GM12801 (cell line): ENCODE data around the gene LIPI.

Experiments used
- TF ChIP-seq, protein P1 (sequence below): IDR thresholded peaks from one replicate; pipeline ENCODE4 v1.5.1; 2011; ENCODE audit warnings: control low read depth; ENCODE audit not compliant: insufficient read length; ENCODE audit errors: extremely low read depth

The LIPI gene

DNA sequence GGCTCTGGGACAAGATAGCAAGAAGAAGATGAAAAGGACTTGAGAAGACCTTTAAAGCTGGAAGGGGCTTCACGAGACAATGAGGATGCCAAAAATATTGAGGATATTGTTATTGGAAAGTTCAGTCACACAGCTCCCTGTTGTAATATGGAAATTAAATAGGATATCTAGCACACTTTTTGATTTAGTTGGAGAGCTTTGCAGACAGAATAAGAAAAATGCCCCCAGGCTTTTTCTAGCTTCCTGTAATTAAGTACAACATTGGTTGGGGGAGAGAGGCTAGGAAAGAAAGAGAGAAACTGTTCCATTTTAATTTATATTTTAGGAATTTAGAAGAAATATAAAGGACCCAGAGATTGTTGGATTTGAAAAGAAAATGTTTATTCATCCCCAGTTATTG lies 32.7 kb upstream of the LIPI start:
- TF ChIP-seq, protein P1, sequence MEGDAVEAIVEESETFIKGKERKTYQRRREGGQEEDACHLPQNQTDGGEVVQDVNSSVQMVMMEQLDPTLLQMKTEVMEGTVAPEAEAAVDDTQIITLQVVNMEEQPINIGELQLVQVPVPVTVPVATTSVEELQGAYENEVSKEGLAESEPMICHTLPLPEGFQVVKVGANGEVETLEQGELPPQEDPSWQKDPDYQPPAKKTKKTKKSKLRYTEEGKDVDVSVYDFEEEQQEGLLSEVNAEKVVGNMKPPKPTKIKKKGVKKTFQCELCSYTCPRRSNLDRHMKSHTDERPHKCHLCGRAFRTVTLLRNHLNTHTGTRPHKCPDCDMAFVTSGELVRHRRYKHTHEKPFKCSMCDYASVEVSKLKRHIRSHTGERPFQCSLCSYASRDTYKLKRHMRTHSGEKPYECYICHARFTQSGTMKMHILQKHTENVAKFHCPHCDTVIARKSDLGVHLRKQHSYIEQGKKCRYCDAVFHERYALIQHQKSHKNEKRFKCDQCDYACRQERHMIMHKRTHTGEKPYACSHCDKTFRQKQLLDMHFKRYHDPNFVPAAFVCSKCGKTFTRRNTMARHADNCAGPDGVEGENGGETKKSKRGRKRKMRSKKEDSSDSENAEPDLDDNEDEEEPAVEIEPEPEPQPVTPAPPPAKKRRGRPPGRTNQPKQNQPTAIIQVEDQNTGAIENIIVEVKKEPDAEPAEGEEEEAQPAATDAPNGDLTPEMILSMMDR, result no peak

DNA sequence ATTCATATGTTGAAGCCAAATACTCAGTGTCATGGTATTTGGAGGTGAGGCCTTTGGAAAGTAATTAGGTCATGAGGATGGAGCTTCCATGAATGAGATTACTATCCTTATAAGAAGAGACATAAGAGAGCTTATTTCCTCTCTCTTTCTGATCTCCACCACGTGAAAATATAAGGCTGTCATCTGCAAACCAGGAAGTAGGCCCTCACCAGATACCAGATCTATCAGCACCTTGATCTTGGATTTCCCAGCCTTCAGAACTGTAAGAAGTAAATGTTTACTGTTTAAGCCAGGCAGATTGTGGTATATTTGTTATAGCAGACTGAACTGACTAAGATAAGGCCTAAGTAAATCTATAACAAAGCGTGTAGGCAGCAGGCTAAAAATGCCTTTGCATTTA lies 30.5 kb upstream of the LIPI start:
- TF ChIP-seq, protein P1, result no peak

- TF ChIP-seq, protein P1, result no peak
Observed at GRCh38 chr21:14239281-14239680, 28.5 kb upstream of the LIPI start.

DNA sequence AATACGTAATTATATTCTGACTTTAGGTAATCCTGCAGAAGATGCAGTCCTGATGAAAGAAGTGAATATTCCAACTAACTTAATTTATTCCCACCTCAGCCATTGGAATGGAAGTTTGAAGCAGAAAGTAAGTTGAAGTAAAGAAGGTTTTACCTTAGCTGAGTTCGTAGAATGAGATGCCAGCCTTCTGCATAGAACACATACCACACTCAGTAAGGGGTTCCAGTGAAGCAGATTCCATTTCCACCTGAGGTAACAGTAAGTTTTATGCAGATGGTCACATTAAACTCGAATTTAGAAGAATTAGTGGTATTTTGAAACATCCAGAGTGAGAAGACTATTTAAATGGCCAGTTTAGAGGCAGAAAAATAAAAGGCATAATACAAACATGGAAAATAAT lies 25.4 kb upstream of the LIPI start:
- TF ChIP-seq, protein P1, result no peak

GRCh38 chr21:14235101-14235500 lies 24.3 kb upstream of the LIPI start:
- TF ChIP-seq, protein P1, result no peak

- TF ChIP-seq, protein P1, result no peak
Observed at GRCh38 chr21:14229399-14229798, 18.6 kb upstream of the LIPI start.

- TF ChIP-seq, protein P1, result no peak
Observed at GRCh38 chr21:14223365-14223764, 12.6 kb upstream of the LIPI start.
